ENCODE results near the gene GUCY1B1. TPM values are rescaled to one million over a fixed set of nuclear protein-coding genes. Genes with fewer than 3 reads are reported as not detected.

The GUCY1B1 gene
- total RNA-seq, 1 experiment from 2014 or later: 0.50 TPM

DNA sequence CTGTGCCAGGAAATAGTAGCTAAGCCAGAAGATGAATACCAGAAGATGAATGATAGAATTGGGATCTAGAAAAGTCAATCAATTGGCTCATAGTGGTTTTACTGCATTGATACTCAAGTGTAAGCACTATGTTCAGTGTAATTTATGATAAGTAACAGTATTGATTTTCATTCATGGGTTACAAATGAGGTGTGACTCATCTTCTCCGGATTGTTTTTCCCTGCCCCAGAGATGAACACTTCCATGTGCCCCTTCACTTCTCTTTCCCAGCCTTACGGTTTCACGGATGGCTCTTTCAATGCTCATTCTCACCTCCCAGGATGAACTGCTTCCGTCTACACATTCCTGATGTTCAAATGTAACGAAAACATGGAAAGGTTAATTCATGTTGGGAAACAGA is 9.8 kb upstream of the GUCY1B1 start:
- Histone ChIP-seq H2BK15ac (ENCODE audit: low read depth, low read length) (no peak overlapping the region), H3K79me2 (ENCODE audit: insufficient read depth, low read length) (no peaks in the 10 kb centered on the region), H3K27ac (ENCODE audit: insufficient read length, low read depth, low read length) (no peak overlapping the region), H3K23ac (ENCODE audit: insufficient read length, low read depth, low read length) (no peak overlapping the region), H3K27me3 (ENCODE audit: insufficient read depth, low read length) (no peaks in the 10 kb centered on the region), H3K79me1 (ENCODE audit: insufficient read depth, low read depth, low read length, poor library complexity, severe bottlenecking) (no peaks in the 10 kb centered on the region), H3K9ac (ENCODE audit: extremely low read depth, insufficient read length, low read length) (no peak overlapping the region), H3K4ac (ENCODE audit: low read depth, low read length) (no peak overlapping the region), H4K8ac (replicated peaks; ENCODE audit: insufficient read length, low read depth, low read length) (no peak overlapping the region), H2AFZ (ENCODE audit: low read length) (no peak overlapping the region), H3K18ac (ENCODE audit: insufficient read length, low read depth, low read length) (no peak overlapping the region), H2BK20ac (ENCODE audit: low read depth, low read length, poor library complexity, severe bottlenecking) (no peak overlapping the region), H3T11ph (ENCODE audit: low read length) (no peak overlapping the region), H3K4me2 (ENCODE audit: insufficient read depth, insufficient read length, low read length) (no peak overlapping the region), H3K56ac (ENCODE audit: insufficient read length, low read depth, low read length) (no peak overlapping the region), H3K23me2 (ENCODE audit: insufficient read length, low read depth, low read length, poor library complexity, severe bottlenecking) (no peaks in the 10 kb centered on the region), H3K4me1 (ENCODE audit: insufficient read depth, low read length) (peaks cover 6% of the 10 kb centered on the region; the same call in 1 of the 2 replicates), H3K14ac (ENCODE audit: insufficient read depth, low read length) (no peak overlapping the region), H2BK5ac (ENCODE audit: insufficient read length, low read length) (no peak overlapping the region), H4K91ac (ENCODE audit: insufficient read length, low read depth, low read length) (no peak overlapping the region), H3K9me3 (ENCODE audit: control insufficient read depth, low read depth, low read length) (no peaks in the 10 kb centered on the region), H4K20me1 (ENCODE audit: control insufficient read depth, insufficient read depth, insufficient read length) (no peaks in the 10 kb centered on the region), H2BK120ac (ENCODE audit: low read depth, low read length, poor library complexity, severe bottlenecking) (no peak overlapping the region), H4K5ac (ENCODE audit: insufficient read length, low read depth, low read length) (no peak overlapping the region), H2BK12ac (ENCODE audit: insufficient read length, low read depth, low read length) (no peak overlapping the region), H2AK5ac (ENCODE audit: insufficient read length, low read length) (no peak overlapping the region)
- no peak overlapping the region for H3K27ac Mint-ChIP-seq
- H3K9me3 Mint-ChIP-seq: peaks cover 0 to 4% of the 10 kb centered on the region in 2 experiments; a peak in 1 of 5 replicates
- WGBS (ENCODE audit: extremely low coverage, insufficient read length, low lambda C conversion rate): no CpG with 5 or more reads among the region's 5 CpGs
- no peak for DNase-seq
- TF ChIP-seq, protein P1, sequence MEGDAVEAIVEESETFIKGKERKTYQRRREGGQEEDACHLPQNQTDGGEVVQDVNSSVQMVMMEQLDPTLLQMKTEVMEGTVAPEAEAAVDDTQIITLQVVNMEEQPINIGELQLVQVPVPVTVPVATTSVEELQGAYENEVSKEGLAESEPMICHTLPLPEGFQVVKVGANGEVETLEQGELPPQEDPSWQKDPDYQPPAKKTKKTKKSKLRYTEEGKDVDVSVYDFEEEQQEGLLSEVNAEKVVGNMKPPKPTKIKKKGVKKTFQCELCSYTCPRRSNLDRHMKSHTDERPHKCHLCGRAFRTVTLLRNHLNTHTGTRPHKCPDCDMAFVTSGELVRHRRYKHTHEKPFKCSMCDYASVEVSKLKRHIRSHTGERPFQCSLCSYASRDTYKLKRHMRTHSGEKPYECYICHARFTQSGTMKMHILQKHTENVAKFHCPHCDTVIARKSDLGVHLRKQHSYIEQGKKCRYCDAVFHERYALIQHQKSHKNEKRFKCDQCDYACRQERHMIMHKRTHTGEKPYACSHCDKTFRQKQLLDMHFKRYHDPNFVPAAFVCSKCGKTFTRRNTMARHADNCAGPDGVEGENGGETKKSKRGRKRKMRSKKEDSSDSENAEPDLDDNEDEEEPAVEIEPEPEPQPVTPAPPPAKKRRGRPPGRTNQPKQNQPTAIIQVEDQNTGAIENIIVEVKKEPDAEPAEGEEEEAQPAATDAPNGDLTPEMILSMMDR (conservative IDR thresholded peaks at IDR 0.05): no peak
- peaks cover 0 to 1% (median 0%) of the 10 kb centered on the region in 3 experiments; a peak in 2 of 7 replicates for H3K36me3 Mint-ChIP-seq (ENCODE audit: insufficient read depth in 1 of 3, low read depth in 3 of 3)
- no peak overlapping the region for H3K4me3 Mint-ChIP-seq
- no peaks in the 10 kb centered on the region; the same call in 1 of the 2 replicates for H3K27me3 Mint-ChIP-seq (ENCODE audit: low read depth)
- peaks cover 21 to 23% of the 10 kb centered on the region in 2 experiments for H3K4me1 Mint-ChIP-seq

All from H9 (cell line).